GM23338 (cell line): ENCODE results near the gene NEURL1B. TPM values are rescaled to one million over a fixed set of nuclear protein-coding genes. Genes with fewer than 3 reads are reported as not detected.

Experiments
- ATAC-seq: fragments of 200-7000 bp; cut with Tn5 transposase; 3 replicates; pipeline ENCODE4 v1.9.1; 2020
- DNase-seq: peaks from one replicate; pipeline ENCODE4 v3.0.0-alpha.2; 2015; ENCODE audit warnings: low spot score
- H2AFZ ChIP-seq: fragments of 200-600 bp; sonication (generic); 2 replicates; pipeline ENCODE4 v1.8.0; 2016; ENCODE audit warnings: antibody characterized with exemption, mild to moderate bottlenecking, moderate library complexity
- H3F3A ChIP-seq: fragments of 200-600 bp; sonication (generic); replicated peaks from 2 replicates; pipeline ENCODE4 v1.8.0; 2017; ENCODE audit warnings: antibody characterized with exemption, mixed run types, low read depth
- H3K27ac ChIP-seq: fragments of 200-600 bp; sonication (generic); 2 replicates; pipeline ENCODE4 v1.6.1; 2016; ENCODE audit warnings: low read depth
- H3K27me3 ChIP-seq: fragments of 200-600 bp; sonication (generic); 2 replicates; pipeline ENCODE4 v1.8.0; 2016; ENCODE audit warnings: mild to moderate bottlenecking, mixed run types, moderate library complexity; ENCODE audit not compliant: insufficient read depth
- H3K36me3 ChIP-seq: fragments of 200-600 bp; sonication (generic); 2 replicates; pipeline ENCODE4 v1.8.0; 2016; ENCODE audit warnings: mild to moderate bottlenecking; ENCODE audit not compliant: insufficient read depth
- H3K4me1 ChIP-seq: fragments of 200-600 bp; sonication (generic); 2 replicates; pipeline ENCODE4 v1.8.0; 2016; ENCODE audit warnings: mild to moderate bottlenecking, moderate library complexity; ENCODE audit not compliant: insufficient read depth
- H3K4me2 ChIP-seq: fragments of 200-600 bp; sonication (generic); 2 replicates; pipeline ENCODE4 v1.7.1; 2017; ENCODE audit warnings: mixed run types
- H3K4me3 ChIP-seq: fragments of 200-600 bp; sonication (generic); 2 replicates; pipeline ENCODE4 v1.6.1; 2016; ENCODE audit warnings: mixed run types
- H3K79me2 ChIP-seq: fragments of 200-600 bp; sonication (generic); replicated peaks from 2 replicates; pipeline ENCODE4 v1.8.0; 2017; ENCODE audit warnings: mild to moderate bottlenecking; ENCODE audit not compliant: insufficient read depth
- H3K9me2 ChIP-seq: fragments of 200-600 bp; sonication (generic); 2 replicates; pipeline ENCODE4 v1.8.0; 2017; ENCODE audit not compliant: insufficient read depth
- H4K20me1 ChIP-seq: fragments of 200-600 bp; sonication (generic); replicated peaks from 2 replicates; pipeline ENCODE4 v1.8.0; 2017; ENCODE audit warnings: mild to moderate bottlenecking; ENCODE audit not compliant: insufficient read depth
- H3K27ac Mint-ChIP-seq: 2 replicates; pipeline ENCODE4 v1.8.0; 2020; ENCODE audit warnings: inconsistent platforms, mild to moderate bottlenecking, moderate library complexity, mixed read lengths
- H3K27me3 Mint-ChIP-seq: 3 replicates; pipeline ENCODE4 v1.8.0; 2022; ENCODE audit warnings: low read depth, mild to moderate bottlenecking, moderate library complexity, mixed read lengths, inconsistent platforms; ENCODE audit not compliant: insufficient read depth, poor library complexity
- H3K36me3 Mint-ChIP-seq: 3 replicates; pipeline ENCODE4 v1.8.0; 2021; ENCODE audit warnings: low read depth, mild to moderate bottlenecking, inconsistent platforms, moderate library complexity, mixed read lengths
- H3K4me1 Mint-ChIP-seq: 3 replicates; pipeline ENCODE4 v1.8.0; 2020; ENCODE audit warnings: mild to moderate bottlenecking, inconsistent platforms, mixed read lengths
- H3K4me3 Mint-ChIP-seq: 3 replicates; pipeline ENCODE4 v1.8.0; 2021; ENCODE audit warnings: moderate library complexity, mild to moderate bottlenecking, inconsistent platforms, mixed read lengths
- H3K9me3 Mint-ChIP-seq: 3 replicates; pipeline ENCODE4 v1.8.0; 2020; ENCODE audit warnings: moderate library complexity, mild to moderate bottlenecking, inconsistent platforms, mixed read lengths
- NANOG ChIP-seq: IDR thresholded peaks from 2 replicates; pipeline ENCODE4 v1.6.1; 2016; ENCODE audit warnings: antibody characterized with exemption, borderline replicate concordance
- STAT1 ChIP-seq: IDR thresholded peaks from one replicate; pipeline ENCODE4 v1.6.1; 2016; ENCODE audit warnings: antibody characterized with exemption; ENCODE audit not compliant: unreplicated experiment
- polyA plus RNA-seq: library from polyadenylated mRNA; unstranded; fragments of >200 nt; fragmentation: Nextera tagmentation; extraction: Ambion mirVana; gene quantifications from 2 replicates; pipeline ENCODE4 v1.2.1, GENCODE V29; 2016
- total RNA-seq: library from RNA; depleted of rRNA; stranded (reverse); fragments of >200 nt; shearing (Covaris generic); gene quantifications from 2 replicates; pipeline ENCODE4 v1.2.3, GENCODE V29; 2014
- TF ChIP-seq, protein P1 (sequence below): IDR thresholded peaks from one replicate; pipeline ENCODE4 v1.6.1; 2018; ENCODE audit warnings: antibody characterized with exemption; ENCODE audit not compliant: unreplicated experiment
- TF ChIP-seq, protein P2 (sequence below), 2 experiments: fragments of 200-600 bp in 1 of 2; sonication (generic) in 1 of 2; conservative IDR thresholded peaks; 2 replicates each; pipeline versions ENCODE4 v1.5.1 to v1.6.1; 2016 to 2017; ENCODE audit warnings: antibody characterized with exemption in 2 of 2, low read depth in 2 of 2, mild to moderate bottlenecking in 2 of 2, moderate library complexity in 1 of 2

NEURL1B gene
- total and polyA plus RNA-seq, 2 experiments from 2014 or later: 1.9 to 13.3 TPM

DNA sequence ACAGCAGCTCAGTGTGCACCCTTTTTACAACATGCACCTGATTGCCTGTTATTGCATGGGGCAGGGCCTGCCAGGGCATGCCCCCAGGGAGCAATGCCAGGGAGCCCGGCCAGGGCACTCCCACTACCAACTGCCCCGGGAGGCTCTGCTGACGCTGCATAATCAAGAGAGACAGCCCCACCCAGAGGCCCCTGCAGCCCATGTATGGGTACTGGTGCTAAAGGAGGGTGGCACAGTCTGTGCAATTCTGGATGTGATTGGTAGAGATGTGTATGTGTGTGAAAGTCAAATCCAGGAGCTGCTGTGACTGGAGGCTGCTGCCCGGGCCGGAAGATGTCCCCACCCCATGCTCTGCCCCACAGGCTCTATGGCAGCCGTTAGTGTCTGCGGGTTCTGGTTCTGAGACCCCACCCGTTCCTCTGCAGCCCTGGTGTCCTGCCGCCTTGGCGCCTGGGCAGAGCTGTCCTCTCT is 3.9 kb upstream of the NEURL1B start:
- TF ChIP-seq NANOG (no peak), STAT1 (no peak)
- TF ChIP-seq, protein P1, sequence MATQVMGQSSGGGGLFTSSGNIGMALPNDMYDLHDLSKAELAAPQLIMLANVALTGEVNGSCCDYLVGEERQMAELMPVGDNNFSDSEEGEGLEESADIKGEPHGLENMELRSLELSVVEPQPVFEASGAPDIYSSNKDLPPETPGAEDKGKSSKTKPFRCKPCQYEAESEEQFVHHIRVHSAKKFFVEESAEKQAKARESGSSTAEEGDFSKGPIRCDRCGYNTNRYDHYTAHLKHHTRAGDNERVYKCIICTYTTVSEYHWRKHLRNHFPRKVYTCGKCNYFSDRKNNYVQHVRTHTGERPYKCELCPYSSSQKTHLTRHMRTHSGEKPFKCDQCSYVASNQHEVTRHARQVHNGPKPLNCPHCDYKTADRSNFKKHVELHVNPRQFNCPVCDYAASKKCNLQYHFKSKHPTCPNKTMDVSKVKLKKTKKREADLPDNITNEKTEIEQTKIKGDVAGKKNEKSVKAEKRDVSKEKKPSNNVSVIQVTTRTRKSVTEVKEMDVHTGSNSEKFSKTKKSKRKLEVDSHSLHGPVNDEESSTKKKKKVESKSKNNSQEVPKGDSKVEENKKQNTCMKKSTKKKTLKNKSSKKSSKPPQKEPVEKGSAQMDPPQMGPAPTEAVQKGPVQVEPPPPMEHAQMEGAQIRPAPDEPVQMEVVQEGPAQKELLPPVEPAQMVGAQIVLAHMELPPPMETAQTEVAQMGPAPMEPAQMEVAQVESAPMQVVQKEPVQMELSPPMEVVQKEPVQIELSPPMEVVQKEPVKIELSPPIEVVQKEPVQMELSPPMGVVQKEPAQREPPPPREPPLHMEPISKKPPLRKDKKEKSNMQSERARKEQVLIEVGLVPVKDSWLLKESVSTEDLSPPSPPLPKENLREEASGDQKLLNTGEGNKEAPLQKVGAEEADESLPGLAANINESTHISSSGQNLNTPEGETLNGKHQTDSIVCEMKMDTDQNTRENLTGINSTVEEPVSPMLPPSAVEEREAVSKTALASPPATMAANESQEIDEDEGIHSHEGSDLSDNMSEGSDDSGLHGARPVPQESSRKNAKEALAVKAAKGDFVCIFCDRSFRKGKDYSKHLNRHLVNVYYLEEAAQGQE: no peak
- TF ChIP-seq, protein P2, sequence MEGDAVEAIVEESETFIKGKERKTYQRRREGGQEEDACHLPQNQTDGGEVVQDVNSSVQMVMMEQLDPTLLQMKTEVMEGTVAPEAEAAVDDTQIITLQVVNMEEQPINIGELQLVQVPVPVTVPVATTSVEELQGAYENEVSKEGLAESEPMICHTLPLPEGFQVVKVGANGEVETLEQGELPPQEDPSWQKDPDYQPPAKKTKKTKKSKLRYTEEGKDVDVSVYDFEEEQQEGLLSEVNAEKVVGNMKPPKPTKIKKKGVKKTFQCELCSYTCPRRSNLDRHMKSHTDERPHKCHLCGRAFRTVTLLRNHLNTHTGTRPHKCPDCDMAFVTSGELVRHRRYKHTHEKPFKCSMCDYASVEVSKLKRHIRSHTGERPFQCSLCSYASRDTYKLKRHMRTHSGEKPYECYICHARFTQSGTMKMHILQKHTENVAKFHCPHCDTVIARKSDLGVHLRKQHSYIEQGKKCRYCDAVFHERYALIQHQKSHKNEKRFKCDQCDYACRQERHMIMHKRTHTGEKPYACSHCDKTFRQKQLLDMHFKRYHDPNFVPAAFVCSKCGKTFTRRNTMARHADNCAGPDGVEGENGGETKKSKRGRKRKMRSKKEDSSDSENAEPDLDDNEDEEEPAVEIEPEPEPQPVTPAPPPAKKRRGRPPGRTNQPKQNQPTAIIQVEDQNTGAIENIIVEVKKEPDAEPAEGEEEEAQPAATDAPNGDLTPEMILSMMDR (conservative IDR thresholded peaks at IDR 0.05; ENCODE audit: low read depth in 2 of 2): peak in 1 of 2 experiments; percentile 23; a peak in 1 of 4 replicates
- Histone ChIP-seq H3K27me3 (peaks cover 19% of the 10 kb centered on the region), H3K4me3 (no peak overlapping the region), H3K27ac (no peak overlapping the region), H3K36me3 (no peaks in the 10 kb centered on the region), H3K4me2 (no peak overlapping the region), H3F3A (peaks cover 5% of the 10 kb centered on the region; the same call in 1 of the 2 replicates), H2AFZ (peak overlapping the region; percentile 66; the same call in 1 of the 2 replicates), H3K4me1 (peaks cover 23% of the 10 kb centered on the region), H4K20me1 (no peaks in the 10 kb centered on the region), H3K9me2 (no peaks in the 10 kb centered on the region), H3K79me2 (no peaks in the 10 kb centered on the region)
- ATAC-seq (no peak), DNase-seq (no peak)
- Mint-ChIP-seq H3K4me1 (peaks cover 20% of the 10 kb centered on the region), H3K4me3 (no peak overlapping the region), H3K27ac (no peak overlapping the region), H3K9me3 (no peaks in the 10 kb centered on the region), H3K27me3 (peaks cover 25% of the 10 kb centered on the region), H3K36me3 (no peaks in the 10 kb centered on the region)

DNA sequence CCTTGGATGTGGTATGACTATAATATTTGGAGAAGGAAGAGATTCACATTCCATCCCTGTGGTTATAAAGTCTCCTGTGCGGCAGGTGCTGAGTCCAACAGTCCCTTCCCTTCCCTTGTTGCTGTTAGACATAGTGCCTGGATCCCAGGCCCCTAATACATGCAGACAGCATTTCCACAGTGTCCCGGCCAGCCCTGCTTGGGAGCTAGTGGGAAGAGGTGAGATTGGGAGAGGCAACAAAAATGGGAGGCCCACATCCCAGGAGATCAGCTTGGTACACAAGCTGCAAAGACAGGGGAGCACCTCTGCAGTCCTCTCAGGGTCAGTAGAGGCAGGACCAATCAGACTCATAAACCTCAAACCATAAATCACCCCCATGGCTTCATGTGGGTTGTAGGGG is 3.3 kb upstream of the NEURL1B start:
- Mint-ChIP-seq H3K4me1 (peaks cover 21% of the 10 kb centered on the region), H3K4me3 (no peak overlapping the region), H3K9me3 (no peaks in the 10 kb centered on the region), H3K27me3 (peaks cover 25% of the 10 kb centered on the region), H3K27ac (no peak overlapping the region), H3K36me3 (no peaks in the 10 kb centered on the region)
- no peak overlapping the region for H2AFZ ChIP-seq
- no peaks in the 10 kb centered on the region for H3K36me3 ChIP-seq
- no peak overlapping the region for H3K4me2 ChIP-seq
- no peaks in the 10 kb centered on the region for H3K79me2 ChIP-seq
- no peak overlapping the region for H3K27ac ChIP-seq
- peaks cover 5% of the 10 kb centered on the region; the same call in 1 of the 2 replicates for H3F3A ChIP-seq
- H3K9me2 ChIP-seq: no peaks in the 10 kb centered on the region
- no peaks in the 10 kb centered on the region; the same call in 1 of the 2 replicates for H4K20me1 ChIP-seq
- no peak for ATAC-seq
- peaks cover 25% of the 10 kb centered on the region for H3K27me3 ChIP-seq
- TF ChIP-seq NANOG: no peak
- peaks cover 27% of the 10 kb centered on the region for H3K4me1 ChIP-seq
- no peak overlapping the region for H3K4me3 ChIP-seq
- DNase-seq: no peak
